GM12891 (cell line): ENCODE results near the gene MKLN1.

Source experiments
- POLR2AphosphoS5 ChIP-seq: IDR thresholded peaks from 2 replicates; pipeline ENCODE4 v1.6.1; 2011; ENCODE audit warnings: low read depth, low read length, control low read depth
- POU2F2 ChIP-seq: IDR thresholded peaks from 2 replicates; pipeline ENCODE4 v1.6.1; 2011; ENCODE audit warnings: low read depth, mild to moderate bottlenecking, control low read depth, low read length, moderate library complexity

GRCh38 chr7:131306777-131307176 lies 20.9 kb upstream of the MKLN1 start:
- TF ChIP-seq POLR2AphosphoS5 (no peak), POU2F2 (no peak)
